Measurements from ENCODE around the gene CTNND2.

The CTNND2 gene

GRCh38 chr5:11064763-11065450, 839.3 kb downstream of the CTNND2 start:
- Histone ChIP-seq H3K4me1 (ENCODE audit: control insufficient read depth, low read length) (no peaks in the 10 kb centered on the region), H3K79me2 (ENCODE audit: control insufficient read depth, low read length) (no peaks in the 10 kb centered on the region), H3K4me2 (ENCODE audit: low read length) (no peak overlapping the region), H3F3A (ENCODE audit: control insufficient read depth, insufficient read depth) (no peaks in the 10 kb centered on the region), H3K4me3 (ENCODE audit: low read length) (no peak overlapping the region), H4K20me1 (ENCODE audit: control insufficient read depth, insufficient read depth, low read depth, low read length) (no peaks in the 10 kb centered on the region), H3K9me2 (replicated peaks; ENCODE audit: control insufficient read depth, low read length) (no peaks in the 10 kb centered on the region), H3K27ac (ENCODE audit: low read depth, low read length) (no peak overlapping the region), H3K9me3 (ENCODE audit: control insufficient read depth, insufficient read depth, low read length) (no peaks in the 10 kb centered on the region), H3K27me3 (ENCODE audit: control insufficient read depth, low read length) (0 out of 2 replicates have a peak, but pooled peaks cover 2% of the 10 kb centered on the region), H3K36me3 (ENCODE audit: control insufficient read depth, low read length) (no peaks in the 10 kb centered on the region)
- TF ChIP-seq CTCF (IDR thresholded peaks at IDR 0.05; ENCODE audit: low read depth, low read length, poor library complexity, severe bottlenecking) (no peak), EZH2phosphoT487 (IDR thresholded peaks at IDR 0.05; ENCODE audit: borderline replicate concordance, low read length) (no peak)

DNA sequence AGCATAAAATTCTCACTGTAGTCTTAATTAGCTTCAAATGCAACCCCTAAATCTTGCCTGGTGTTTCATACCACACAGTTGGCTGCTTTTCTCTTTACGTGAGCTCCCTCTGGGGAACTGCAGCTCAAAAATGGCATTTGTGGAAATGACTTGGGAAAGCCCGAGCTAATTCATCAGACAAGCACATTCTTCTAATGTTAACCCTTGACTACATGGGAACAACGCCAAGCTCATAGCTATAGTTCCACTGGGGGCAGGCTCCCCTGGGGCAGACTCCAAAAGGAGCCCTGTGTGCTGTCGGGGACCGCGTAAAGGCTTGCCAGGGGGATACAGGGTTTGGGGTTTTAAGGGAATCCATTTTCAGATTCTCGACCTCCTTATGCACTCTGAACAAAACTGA, 841.8 kb downstream of the CTNND2 start:
- H3F3A ChIP-seq (ENCODE audit: control insufficient read depth, insufficient read depth) = no peaks in the 10 kb centered on the region
- H3K79me2 ChIP-seq (ENCODE audit: control insufficient read depth, low read length) = no peaks in the 10 kb centered on the region
- no peaks in the 10 kb centered on the region for H3K36me3 ChIP-seq (ENCODE audit: control insufficient read depth, low read length)
- H3K4me1 ChIP-seq (ENCODE audit: control insufficient read depth, low read length) = no peaks in the 10 kb centered on the region
- H3K9me3 ChIP-seq (ENCODE audit: control insufficient read depth, insufficient read depth, low read length) = no peaks in the 10 kb centered on the region
- 0 out of 2 replicates have a peak, but pooled peaks cover 2% of the 10 kb centered on the region for H3K27me3 ChIP-seq (ENCODE audit: control insufficient read depth, low read length)
- H3K4me2 ChIP-seq (ENCODE audit: low read length) = no peak overlapping the region
- no peaks in the 10 kb centered on the region for H4K20me1 ChIP-seq (ENCODE audit: control insufficient read depth, insufficient read depth, low read depth, low read length)
- no peak for TF ChIP-seq CTCF (IDR thresholded peaks at IDR 0.05; ENCODE audit: low read depth, low read length, poor library complexity, severe bottlenecking)
- TF ChIP-seq EZH2phosphoT487 (IDR thresholded peaks at IDR 0.05; ENCODE audit: borderline replicate concordance, low read length) = no peak
- H3K27ac ChIP-seq (ENCODE audit: low read depth, low read length) = no peak overlapping the region
- H3K4me3 ChIP-seq (ENCODE audit: low read length) = no peak overlapping the region
- H3K9me2 ChIP-seq (replicated peaks; ENCODE audit: control insufficient read depth, low read length) = no peaks in the 10 kb centered on the region

DNA sequence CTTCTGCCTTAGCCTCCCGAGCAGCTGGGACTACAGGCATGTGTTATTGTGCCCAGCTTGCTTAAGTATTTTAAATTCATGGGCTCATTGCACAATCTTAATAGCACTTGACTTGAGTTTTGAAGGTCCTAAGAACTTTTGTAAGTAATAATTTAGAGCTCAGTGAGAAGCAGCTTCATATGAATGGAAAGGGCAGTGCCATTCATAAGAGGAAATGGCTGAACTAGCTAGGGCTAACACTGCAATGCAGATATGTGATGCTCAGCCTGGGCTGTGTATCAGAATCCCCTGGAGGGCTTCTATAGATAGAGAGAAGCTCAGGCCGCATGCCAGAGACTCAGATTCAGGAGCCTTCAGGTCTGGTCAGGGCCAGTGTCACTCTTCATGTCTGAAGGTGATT, 847.7 kb downstream of the CTNND2 start:
- no peak overlapping the region for H3K4me3 ChIP-seq (ENCODE audit: low read length)
- no peaks in the 10 kb centered on the region for H3K27me3 ChIP-seq (ENCODE audit: control insufficient read depth, low read length)
- no peaks in the 10 kb centered on the region for H3K79me2 ChIP-seq (ENCODE audit: control insufficient read depth, low read length)
- H4K20me1 ChIP-seq (ENCODE audit: control insufficient read depth, insufficient read depth, low read depth, low read length) = no peaks in the 10 kb centered on the region
- H3K4me1 ChIP-seq (ENCODE audit: control insufficient read depth, low read length) = no peaks in the 10 kb centered on the region
- TF ChIP-seq CTCF (IDR thresholded peaks at IDR 0.05; ENCODE audit: low read depth, low read length, poor library complexity, severe bottlenecking) = no peak
- TF ChIP-seq EZH2phosphoT487 (IDR thresholded peaks at IDR 0.05; ENCODE audit: borderline replicate concordance, low read length) = no peak
- no peaks in the 10 kb centered on the region for H3K9me3 ChIP-seq (ENCODE audit: control insufficient read depth, insufficient read depth, low read length)
- no peaks in the 10 kb centered on the region for H3F3A ChIP-seq (ENCODE audit: control insufficient read depth, insufficient read depth)
- H3K4me2 ChIP-seq (ENCODE audit: low read length) = no peak overlapping the region
- no peaks in the 10 kb centered on the region for H3K36me3 ChIP-seq (ENCODE audit: control insufficient read depth, low read length)
- H3K27ac ChIP-seq (ENCODE audit: low read depth, low read length) = no peak overlapping the region
- H3K9me2 ChIP-seq (replicated peaks; ENCODE audit: control insufficient read depth, low read length) = no peaks in the 10 kb centered on the region

Data from DOHH2 (cell line).